Calu3 (cell line): ENCODE results near the gene NEURL3. TPM values are rescaled to one million over a fixed set of nuclear protein-coding genes. Genes with fewer than 3 reads are reported as not detected.

Experiments
- BruUV-seq: library from RNA; stranded (reverse); fragments of 400-500 nt; replicated peaks from 2 replicates; lab custom pipeline; 2021; lab: Mats Ljungman, UMichigan
- CTCF ChIA-PET: fragments of 300-600 bp; sonication (Branson Sonifier 250); formaldehyde crosslinking; loops from one replicate; lab custom pipeline; 2022; ENCODE audit warnings: antibody characterized with exemption; lab: Charles Lee
- DNase-seq: peaks from one replicate; pipeline ENCODE4 v3.0.0; 2022
- H3K27ac Mint-ChIP-seq: one replicate; pipeline ENCODE4 v1.8.0; 2022; ENCODE audit warnings: mixed read lengths; ENCODE audit not compliant: unreplicated experiment
- H3K27me3 Mint-ChIP-seq: one replicate; pipeline ENCODE4 v1.8.0; 2022; ENCODE audit warnings: mixed read lengths; ENCODE audit not compliant: unreplicated experiment
- H3K36me3 Mint-ChIP-seq: one replicate; pipeline ENCODE4 v1.8.0; 2022; ENCODE audit warnings: mild to moderate bottlenecking, moderate library complexity, mixed read lengths; ENCODE audit not compliant: insufficient read depth, unreplicated experiment
- H3K4me1 Mint-ChIP-seq: one replicate; pipeline ENCODE4 v1.8.0; 2022; ENCODE audit warnings: mild to moderate bottlenecking, low read depth, mixed read lengths; ENCODE audit not compliant: unreplicated experiment
- H3K4me3 Mint-ChIP-seq: one replicate; pipeline ENCODE4 v1.8.0; 2022; ENCODE audit warnings: mild to moderate bottlenecking, low read depth, moderate library complexity, mixed read lengths; ENCODE audit not compliant: unreplicated experiment
- H3K9me3 Mint-ChIP-seq: one replicate; pipeline ENCODE4 v1.8.0; 2022; ENCODE audit warnings: low read depth, mixed read lengths; ENCODE audit not compliant: unreplicated experiment
- CTCF ChIP-seq: fragments of 200-600 bp; IDR thresholded peaks from one replicate; pipeline ENCODE4 v1.8.0; 2022; ENCODE audit warnings: antibody characterized with exemption; ENCODE audit not compliant: unreplicated experiment
- intact Hi-C: fragments of 100-400 bp; cut with micrococcal nuclease; formaldehyde crosslinking; loops from one replicate; pipeline ENCODE4 v1.10.0; 2022; ENCODE audit not compliant: unreplicated experiment
- total RNA-seq: library from RNA; stranded (reverse); gene quantifications from 2 replicates; pipeline ENCODE4 v1.2.3, GENCODE V29; 2022

Gene NEURL3
- total RNA-seq, 1 experiment from 2014 or later = 18.5 TPM

- Mint-ChIP-seq H3K4me1 (peaks cover 27% of the 10 kb centered on the region), H3K27me3 (no peaks in the 10 kb centered on the region), H3K4me3 (no peak overlapping the region), H3K36me3 (peaks cover 26% of the 10 kb centered on the region), H3K9me3 (peaks cover 6% of the 10 kb centered on the region), H3K27ac (no peak overlapping the region)
- TF ChIP-seq CTCF = no peak
- intact Hi-C loops = no loop called here
- DNase-seq = no peak
- CTCF ChIA-PET = no interaction called here
- BruUV-seq = no TSS peak
These were observed 7.1 kb downstream of the NEURL3 start for GRCh38 chr2:96498021-96498431.

- Mint-ChIP-seq H3K36me3 (peaks cover 22% of the 10 kb centered on the region), H3K9me3 (peaks cover 6% of the 10 kb centered on the region), H3K4me3 (no peak overlapping the region), H3K27ac (no peak overlapping the region), H3K4me1 (peaks cover 24% of the 10 kb centered on the region), H3K27me3 (no peaks in the 10 kb centered on the region)
- DNase-seq = no peak
- TF ChIP-seq CTCF = no peak
- BruUV-seq = no TSS peak
- intact Hi-C loops = no loop called here
- CTCF ChIA-PET = interaction anchor here (0.9 kb wide), 1 partner anchor 83 kb away, joined by 3 read pairs; no protein-coding TSS in a partner anchor
These were observed 9.1 kb downstream of the NEURL3 start for GRCh38 chr2:96495982-96496629.

GRCh38 chr2:96494188-96494587 is 11.0 kb downstream of the NEURL3 start:
- peaks cover 6% of the 10 kb centered on the region for H3K9me3 Mint-ChIP-seq
- CTCF ChIA-PET = interaction anchor here (2.2 kb wide), 1 partner anchor 11 kb away, joined by 8 read pairs; the partner anchor contains the start of gene NEURL3

DNA sequence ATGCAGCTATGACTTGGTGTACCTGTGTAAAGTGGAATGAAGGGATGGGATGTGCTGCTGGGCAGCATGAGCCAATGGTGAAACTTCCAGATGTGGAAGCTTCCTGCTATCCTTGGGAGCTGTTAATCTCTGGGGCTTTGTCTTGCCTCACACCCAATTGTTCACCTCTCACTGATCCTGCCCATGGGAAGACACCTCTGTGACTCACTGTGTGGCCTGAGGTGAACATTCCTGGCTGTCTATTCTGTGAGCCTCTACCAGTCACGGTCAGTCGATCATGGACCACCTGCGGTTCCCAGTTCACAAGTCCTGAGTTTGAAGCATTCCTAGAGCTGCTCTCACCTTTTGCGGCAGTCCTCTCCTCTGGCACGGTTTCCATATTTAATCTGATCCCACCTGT is 12.1 kb downstream of the NEURL3 start:
- no peak overlapping the region for H3K27ac Mint-ChIP-seq
- intact Hi-C loops = no loop called here
- TF ChIP-seq CTCF = no peak
- H3K27me3 Mint-ChIP-seq = no peaks in the 10 kb centered on the region
- peaks cover 6% of the 10 kb centered on the region for H3K9me3 Mint-ChIP-seq
- no TSS peak for BruUV-seq
- DNase-seq = peak; percentile 50
- CTCF ChIA-PET = interaction anchor here (0.9 to 2.2 kb wide), 5 partner anchors 12 to 84 kb away, joined by 3 to 8 read pairs (median 4); partner anchors contain the start of gene NEURL3
- H3K36me3 Mint-ChIP-seq = peaks cover 6% of the 10 kb centered on the region
- peaks cover 18% of the 10 kb centered on the region for H3K4me1 Mint-ChIP-seq
- no peak overlapping the region for H3K4me3 Mint-ChIP-seq

More at GRCh38 chr2:96494188-96494587, 11.0 kb downstream of the NEURL3 start:
- Mint-ChIP-seq H3K27ac (no peak overlapping the region), H3K4me1 (peaks cover 18% of the 10 kb centered on the region), H3K27me3 (no peaks in the 10 kb centered on the region), H3K4me3 (no peak overlapping the region), H3K36me3 (peaks cover 9% of the 10 kb centered on the region)
- no TSS peak for BruUV-seq
- no peak for TF ChIP-seq CTCF
- DNase-seq = no peak
- intact Hi-C loops = no loop called here
